Liver (tissue), 9 donors: ENCODE measurements around the gene TTC7B. TPM values are rescaled to one million over a fixed set of nuclear protein-coding genes. Genes with fewer than 3 reads are reported as not detected.

Experiments used
- DNase-seq: peaks from one replicate; pipeline ENCODE4 v3.0.0-alpha.2; 2017; ENCODE audit warnings: low spot score
- H3K27ac ChIP-seq, 2 donors: one replicate each; pipeline ENCODE4 v1.7.0; 2013; ENCODE audit warnings: inconsistent platforms in 2 of 2, low read length in 2 of 2, control low read depth in 1 of 2, low read depth in 1 of 2, mild to moderate bottlenecking in 1 of 2
- H3K27me3 ChIP-seq, 4 donors: one replicate each; pipeline versions ENCODE4 v1.6.1 to v1.7.0; 2013; ENCODE audit warnings: low read length in 3 of 4, inconsistent platforms in 1 of 4, mild to moderate bottlenecking in 1 of 4, moderate library complexity in 1 of 4; ENCODE audit not compliant: control insufficient read depth in 4 of 4, insufficient read depth in 4 of 4
- H3K36me3 ChIP-seq, 4 donors: one replicate each; pipeline versions ENCODE4 v1.6.1 to v1.7.0; 2013; ENCODE audit warnings: low read length in 3 of 4, mild to moderate bottlenecking in 3 of 4, low read depth in 1 of 4, moderate library complexity in 1 of 4; ENCODE audit not compliant: control insufficient read depth in 4 of 4, insufficient read depth in 3 of 4
- H3K4me1 ChIP-seq, 4 donors: one replicate each; pipeline versions ENCODE4 v1.6.1 to v1.7.0; 2013; ENCODE audit warnings: low read length in 3 of 4, mild to moderate bottlenecking in 3 of 4, moderate library complexity in 1 of 4; ENCODE audit not compliant: control insufficient read depth in 4 of 4, insufficient read depth in 4 of 4
- H3K4me3 ChIP-seq, 3 donors: one replicate each; pipeline versions ENCODE4 v1.6.1 to v1.7.0; 2013; ENCODE audit warnings: low read length in 3 of 3, control low read depth in 1 of 3, low read depth in 1 of 3, mild to moderate bottlenecking in 1 of 3
- H3K9ac ChIP-seq, 2 donors: one replicate each; pipeline ENCODE4 v1.7.0; 2013; ENCODE audit warnings: low read length in 2 of 2, mild to moderate bottlenecking in 2 of 2, moderate library complexity in 2 of 2, control low read depth in 1 of 2, low read depth in 1 of 2
- H3K9me3 ChIP-seq, 4 donors: one replicate each; pipeline versions ENCODE4 v1.6.1 to v1.7.0; 2013; ENCODE audit warnings: low read length in 3 of 4; ENCODE audit not compliant: control insufficient read depth in 4 of 4
- EGR1 ChIP-seq, 2 donors: IDR thresholded peaks; 2 replicates each; pipeline ENCODE4 v1.6.1; 2016 to 2018; ENCODE audit warnings: antibody characterized with exemption in 2 of 2, low read depth in 2 of 2
- FOXA1 ChIP-seq: IDR thresholded peaks from 2 replicates; pipeline ENCODE4 v1.6.1; 2016; ENCODE audit warnings: antibody characterized with exemption
- FOXA2 ChIP-seq: IDR thresholded peaks from 2 replicates; pipeline ENCODE4 v1.6.1; 2016; ENCODE audit warnings: antibody characterized with exemption
- GABPA ChIP-seq, 2 donors: IDR thresholded peaks in 1 of 2; conservative IDR thresholded peaks in 1 of 2; 2 replicates each; pipeline ENCODE4 v1.6.1; 2016; ENCODE audit warnings: antibody characterized with exemption in 2 of 2, mild to moderate bottlenecking in 1 of 2, moderate library complexity in 1 of 2
- HNF4A ChIP-seq, 2 donors: conservative IDR thresholded peaks; 2 replicates each; pipeline ENCODE4 v1.6.1; 2016; ENCODE audit warnings: antibody characterized with exemption in 2 of 2, mild to moderate bottlenecking in 2 of 2
- HNF4G ChIP-seq: IDR thresholded peaks from 2 replicates; pipeline ENCODE4 v1.6.1; 2016; ENCODE audit warnings: antibody characterized with exemption
- JUND ChIP-seq, 2 donors: IDR thresholded peaks; 2 replicates each; pipeline ENCODE4 v1.6.1; 2016; ENCODE audit warnings: antibody characterized with exemption in 2 of 2
- MAX ChIP-seq: IDR thresholded peaks from 2 replicates; pipeline ENCODE4 v1.6.1; 2016; ENCODE audit warnings: antibody characterized with exemption
- NR2F2 ChIP-seq: IDR thresholded peaks from 2 replicates; pipeline ENCODE4 v1.6.1; 2016; ENCODE audit warnings: antibody characterized with exemption
- RAD21 ChIP-seq, 2 donors: IDR thresholded peaks; 2 replicates each; pipeline ENCODE4 v1.6.1; 2016; ENCODE audit warnings: antibody characterized with exemption in 2 of 2, mild to moderate bottlenecking in 2 of 2
- REST ChIP-seq: IDR thresholded peaks from 2 replicates; pipeline ENCODE4 v1.6.1; 2016; ENCODE audit warnings: antibody characterized with exemption, mild to moderate bottlenecking
- RXRA ChIP-seq, 2 donors: IDR thresholded peaks; 2 replicates each; pipeline ENCODE4 v1.6.1; 2017 to 2018; ENCODE audit warnings: antibody characterized with exemption in 2 of 2, mild to moderate bottlenecking in 1 of 2
- SP1 ChIP-seq: IDR thresholded peaks from 2 replicates; pipeline ENCODE4 v1.6.1; 2018; ENCODE audit warnings: antibody characterized with exemption, mild to moderate bottlenecking
- TAF1 ChIP-seq: conservative IDR thresholded peaks from 2 replicates; pipeline ENCODE4 v1.6.1; 2016; ENCODE audit warnings: antibody characterized with exemption, mild to moderate bottlenecking
- YY1 ChIP-seq: IDR thresholded peaks from 2 replicates; pipeline ENCODE4 v1.6.1; 2016; ENCODE audit warnings: antibody characterized with exemption, mild to moderate bottlenecking
- ZBTB33 ChIP-seq: IDR thresholded peaks from 2 replicates; pipeline ENCODE4 v1.6.1; 2016; ENCODE audit warnings: antibody characterized with exemption
- WGBS: extraction: QIAGEN DNeasy Blood & Tissue Kit; methylation state at CpG from one replicate; pipeline ENCODE4 v1.1.7; 2013; 5-methylcytosine and 5-hydroxymethylcytosine counted together
- polyA plus RNA-seq, 2 donors: library from polyadenylated mRNA; stranded (reverse) in 1 of 2; unstranded in 1 of 2; fragments of 200-250 nt in 1 of 2; fragments of >200 nt in 1 of 2; fragmentation: Nextera tagmentation in 1 of 2; extraction: Ambion mirVana in 1 of 2; gene quantifications; one replicate each; pipeline versions ENCODE4 v1.2.1 to v1.2.3, GENCODE V29; 2013 to 2015
- total RNA-seq, 2 donors: library from RNA; depleted of rRNA; stranded (reverse); fragments of >200 nt; gene quantifications; one replicate each; pipeline ENCODE4 v1.2.3, GENCODE V29; 2014
- TF ChIP-seq, protein P1 (sequence below): fragments of 150-350 bp; IDR thresholded peaks from 2 replicates; pipeline ENCODE4 v1.5.1; 2017; ENCODE audit warnings: improper control_type of control experiment, low read depth, low read length; ENCODE audit not compliant: missing input control
- TF ChIP-seq, protein P2 (sequence below): IDR thresholded peaks from 2 replicates; pipeline ENCODE4 v1.6.1; 2016; ENCODE audit warnings: antibody characterized with exemption
- donor health status: healthy.
- donor health status: healthy.
- donor health status: healthy.
- donor health status: healthy.
- donor health status: healthy.

TTC7B gene
- total and polyA plus RNA-seq, 4 donors, result 9.1 to 31.0 (median 12.5) TPM

- TF ChIP-seq, protein P1, sequence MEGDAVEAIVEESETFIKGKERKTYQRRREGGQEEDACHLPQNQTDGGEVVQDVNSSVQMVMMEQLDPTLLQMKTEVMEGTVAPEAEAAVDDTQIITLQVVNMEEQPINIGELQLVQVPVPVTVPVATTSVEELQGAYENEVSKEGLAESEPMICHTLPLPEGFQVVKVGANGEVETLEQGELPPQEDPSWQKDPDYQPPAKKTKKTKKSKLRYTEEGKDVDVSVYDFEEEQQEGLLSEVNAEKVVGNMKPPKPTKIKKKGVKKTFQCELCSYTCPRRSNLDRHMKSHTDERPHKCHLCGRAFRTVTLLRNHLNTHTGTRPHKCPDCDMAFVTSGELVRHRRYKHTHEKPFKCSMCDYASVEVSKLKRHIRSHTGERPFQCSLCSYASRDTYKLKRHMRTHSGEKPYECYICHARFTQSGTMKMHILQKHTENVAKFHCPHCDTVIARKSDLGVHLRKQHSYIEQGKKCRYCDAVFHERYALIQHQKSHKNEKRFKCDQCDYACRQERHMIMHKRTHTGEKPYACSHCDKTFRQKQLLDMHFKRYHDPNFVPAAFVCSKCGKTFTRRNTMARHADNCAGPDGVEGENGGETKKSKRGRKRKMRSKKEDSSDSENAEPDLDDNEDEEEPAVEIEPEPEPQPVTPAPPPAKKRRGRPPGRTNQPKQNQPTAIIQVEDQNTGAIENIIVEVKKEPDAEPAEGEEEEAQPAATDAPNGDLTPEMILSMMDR, result no peak
- no peak for TF ChIP-seq MAX
- no peak for TF ChIP-seq FOXA1
- no peak for TF ChIP-seq RAD21 (IDR thresholded peaks at IDR 0.05)
- no peak for TF ChIP-seq RXRA (IDR thresholded peaks at IDR 0.05)
- no peak for TF ChIP-seq FOXA2
- no peak for TF ChIP-seq HNF4A (conservative IDR thresholded peaks at IDR 0.05)
- no peak for TF ChIP-seq SP1
Measured at GRCh38 chr14:90703841-90704737, 112.1 kb downstream of the TTC7B start (continued).

DNA sequence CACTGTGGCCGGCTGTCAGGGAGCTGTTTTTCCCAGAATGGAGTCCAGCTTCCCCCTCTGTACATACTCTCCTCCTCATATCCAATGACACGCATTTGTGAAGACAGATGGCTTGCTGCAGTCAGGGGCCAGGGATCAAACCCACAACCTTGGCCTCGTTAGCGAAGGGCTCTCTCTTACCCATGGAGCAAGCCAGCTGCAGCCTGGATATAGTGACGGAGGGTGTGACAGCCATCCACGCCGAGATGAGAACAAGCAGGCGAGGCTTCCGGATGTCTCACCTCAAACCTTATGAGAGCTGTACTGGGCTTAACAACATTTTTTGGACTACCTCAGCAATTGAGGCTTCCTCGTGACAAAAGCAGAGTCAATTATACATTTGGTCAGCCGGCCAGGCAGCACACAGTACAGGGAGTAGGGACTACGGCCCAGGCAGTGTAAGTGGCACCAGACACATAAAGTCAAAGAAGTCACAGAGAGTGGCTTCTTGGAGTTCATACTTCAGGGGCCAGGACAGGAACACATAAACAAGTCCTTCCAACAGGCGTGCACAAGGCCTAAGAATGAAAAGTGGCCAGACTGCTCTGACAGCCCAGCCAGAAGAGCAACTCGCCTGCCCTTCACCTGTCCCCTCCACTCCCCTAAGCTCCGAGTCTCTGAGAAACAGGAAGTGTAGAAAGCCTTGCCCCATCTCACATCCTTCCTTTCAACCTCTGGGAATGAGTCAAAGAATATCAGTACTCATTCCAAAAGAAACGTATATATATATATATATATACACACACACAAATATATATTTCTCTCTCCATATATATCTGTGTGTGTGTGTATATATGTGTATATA, 115.1 kb downstream of the TTC7B start:
- Histone ChIP-seq H3K4me1 (peaks cover 4 to 26% (median 15%) of the 10 kb centered on the region in 4 donors), H3K36me3 (no peaks in the 10 kb centered on the region), H3K9ac (no peak overlapping the region), H3K27me3 (no peaks in the 10 kb centered on the region), H3K27ac (no peak overlapping the region), H3K4me3 (no peak overlapping the region), H3K9me3 (no peaks in the 10 kb centered on the region)
- DNase-seq, result no peak
- WGBS, result 80% methylated on average over 16 of the region's 16 CpGs
- no peak for TF ChIP-seq RAD21 (IDR thresholded peaks at IDR 0.05)
- TF ChIP-seq FOXA1, result no peak
- TF ChIP-seq FOXA2, result no peak
- TF ChIP-seq, protein P1, result no peak
- TF ChIP-seq MAX, result no peak
- no peak for TF ChIP-seq REST
- TF ChIP-seq, protein P2, sequence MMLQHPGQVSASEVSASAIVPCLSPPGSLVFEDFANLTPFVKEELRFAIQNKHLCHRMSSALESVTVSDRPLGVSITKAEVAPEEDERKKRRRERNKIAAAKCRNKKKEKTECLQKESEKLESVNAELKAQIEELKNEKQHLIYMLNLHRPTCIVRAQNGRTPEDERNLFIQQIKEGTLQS, result no peak
- no peak for TF ChIP-seq ZBTB33
- no peak for TF ChIP-seq TAF1
- TF ChIP-seq EGR1 (IDR thresholded peaks at IDR 0.05; ENCODE audit: low read depth in 2 of 2), result no peak
- no peak for TF ChIP-seq GABPA (IDR thresholded peaks at IDR 0.05 in 1 of 2, conservative IDR thresholded peaks at IDR 0.05 in 1 of 2)
- no peak for TF ChIP-seq NR2F2
- TF ChIP-seq HNF4G, result no peak
- no peak for TF ChIP-seq SP1
- TF ChIP-seq JUND (IDR thresholded peaks at IDR 0.05), result no peak
- TF ChIP-seq YY1, result no peak
- no peak for TF ChIP-seq RXRA (IDR thresholded peaks at IDR 0.05)
